ENCODE results near the gene RSU1. TPM values are rescaled to one million over a fixed set of nuclear protein-coding genes. Genes with fewer than 3 reads are reported as not detected.

RSU1 gene
- polyA plus RNA-seq, 3 donors, result 45.7 to 111 (median 100) TPM

DNA sequence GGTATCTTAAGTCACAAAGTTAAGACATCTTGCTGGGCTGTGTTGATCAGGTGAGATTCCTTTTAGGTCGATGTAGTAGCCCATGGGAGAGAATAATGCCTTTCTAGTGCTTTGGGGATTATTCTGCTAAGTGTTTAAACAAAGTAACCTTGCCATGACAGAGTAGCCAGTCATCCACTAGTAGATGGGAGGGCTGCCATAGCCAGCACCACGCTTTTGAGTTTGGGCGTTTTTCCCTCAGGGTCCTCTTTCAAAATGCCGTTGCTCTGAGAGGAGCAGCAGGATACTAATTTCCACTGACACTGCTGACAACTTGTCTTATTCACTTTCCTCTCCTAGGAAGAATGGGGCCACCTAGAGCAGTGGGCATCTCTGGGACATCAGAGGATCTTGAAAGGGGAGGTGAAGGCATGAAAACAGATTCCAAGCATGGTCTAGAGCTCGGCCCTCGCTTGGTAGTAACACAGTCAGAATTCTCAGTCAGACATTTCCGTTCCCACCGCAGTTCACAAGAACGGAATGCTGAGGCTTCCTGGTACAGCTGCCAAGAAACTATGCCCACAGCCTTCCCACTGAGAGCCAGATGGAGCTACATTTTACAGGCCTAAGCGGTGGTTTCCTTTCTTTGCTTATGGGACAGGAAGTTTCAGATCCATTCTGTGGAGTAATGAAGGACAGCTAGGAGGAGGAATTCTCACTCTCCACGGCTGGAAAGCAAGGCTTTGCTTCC is 15.3 kb upstream of the RSU1 start:
- Histone ChIP-seq H4K20me1 (ENCODE audit: insufficient read depth, low read length) (no peaks in the 10 kb centered on the region), H3K27ac (ENCODE audit: low read depth in 1 of 2, low read length in 2 of 2) (no peak overlapping the region), H3K27me3 (ENCODE audit: control insufficient read depth in 2 of 2, insufficient read depth in 2 of 2, low read length in 2 of 2) (no peaks in the 10 kb centered on the region), H3K9ac (ENCODE audit: insufficient read depth, low read length, poor library complexity, severe bottlenecking) (no peak overlapping the region), H3K79me2 (ENCODE audit: insufficient read depth, low read length) (no peaks in the 10 kb centered on the region), H3K4me3 (replicated peaks in 1 of 3; ENCODE audit: low read depth in 2 of 3, low read length in 3 of 3) (no peak overlapping the region), H3K36me3 (replicated peaks in 1 of 2; ENCODE audit: control insufficient read depth in 1 of 2, insufficient read depth in 2 of 2, low read length in 2 of 2) (no peaks in the 10 kb centered on the region), H3K4me2 (replicated peaks; ENCODE audit: extremely low read depth, low read length, poor library complexity, severe bottlenecking) (no peak overlapping the region), H3K4me1 (ENCODE audit: control insufficient read depth in 1 of 2, insufficient read depth in 2 of 2, low read length in 2 of 2) (no peaks in the 10 kb centered on the region), H2AFZ (ENCODE audit: insufficient read depth, low read depth, low read length, poor library complexity, severe bottlenecking) (peak overlapping the region; percentile 31), H3K9me3 (replicated peaks in 1 of 2; ENCODE audit: control insufficient read depth in 1 of 2, insufficient read depth in 1 of 2, low read length in 2 of 2) (no peaks in the 10 kb centered on the region)
- Mint-ChIP-seq H3K27ac (no peak overlapping the region), H3K27me3 (ENCODE audit: low read depth in 3 of 3) (peaks cover 1 to 6% (median 2%) of the 10 kb centered on the region in 3 donors), H3K9me3 (no peaks in the 10 kb centered on the region), H3K4me3 (no peak overlapping the region), H3K4me1 (peaks cover 20% of the 10 kb centered on the region), H3K36me3 (no peaks in the 10 kb centered on the region)
- intact Hi-C loops (cut with micrococcal nuclease), result no loop called here
- WGBS (ENCODE audit: insufficient coverage), result 25% methylated on average over 8 of the region's 11 CpGs
- no peak for DNase-seq
- TF ChIP-seq, protein P1, sequence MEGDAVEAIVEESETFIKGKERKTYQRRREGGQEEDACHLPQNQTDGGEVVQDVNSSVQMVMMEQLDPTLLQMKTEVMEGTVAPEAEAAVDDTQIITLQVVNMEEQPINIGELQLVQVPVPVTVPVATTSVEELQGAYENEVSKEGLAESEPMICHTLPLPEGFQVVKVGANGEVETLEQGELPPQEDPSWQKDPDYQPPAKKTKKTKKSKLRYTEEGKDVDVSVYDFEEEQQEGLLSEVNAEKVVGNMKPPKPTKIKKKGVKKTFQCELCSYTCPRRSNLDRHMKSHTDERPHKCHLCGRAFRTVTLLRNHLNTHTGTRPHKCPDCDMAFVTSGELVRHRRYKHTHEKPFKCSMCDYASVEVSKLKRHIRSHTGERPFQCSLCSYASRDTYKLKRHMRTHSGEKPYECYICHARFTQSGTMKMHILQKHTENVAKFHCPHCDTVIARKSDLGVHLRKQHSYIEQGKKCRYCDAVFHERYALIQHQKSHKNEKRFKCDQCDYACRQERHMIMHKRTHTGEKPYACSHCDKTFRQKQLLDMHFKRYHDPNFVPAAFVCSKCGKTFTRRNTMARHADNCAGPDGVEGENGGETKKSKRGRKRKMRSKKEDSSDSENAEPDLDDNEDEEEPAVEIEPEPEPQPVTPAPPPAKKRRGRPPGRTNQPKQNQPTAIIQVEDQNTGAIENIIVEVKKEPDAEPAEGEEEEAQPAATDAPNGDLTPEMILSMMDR (IDR thresholded peaks at IDR 0.05), result no peak

DNA sequence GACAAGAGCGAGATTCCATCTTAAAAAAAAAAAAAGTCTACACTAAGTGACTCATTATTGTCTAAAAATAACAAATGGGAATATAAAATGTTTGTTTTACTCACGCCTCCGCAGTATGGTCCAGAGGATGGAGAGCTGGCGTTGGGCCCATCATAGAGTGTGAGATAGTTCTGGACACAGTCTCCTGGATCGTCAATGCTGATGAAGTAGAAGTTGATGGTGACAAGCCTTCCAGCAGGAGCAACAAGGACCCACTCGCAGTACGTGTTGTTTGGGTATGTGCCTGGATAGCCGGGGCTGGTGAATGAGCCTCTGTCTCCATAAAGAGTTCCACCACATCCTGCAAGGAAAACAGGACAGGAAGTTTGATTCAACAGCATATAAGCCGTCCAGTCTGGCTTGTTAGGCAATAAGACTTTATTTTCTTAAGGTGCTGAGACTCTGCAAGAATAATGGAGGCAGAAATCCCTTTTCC is 11.5 kb upstream of the RSU1 start:
- Histone ChIP-seq H2AFZ (ENCODE audit: insufficient read depth, low read depth, low read length, poor library complexity, severe bottlenecking) (no peak overlapping the region), H3K27ac (ENCODE audit: low read depth in 1 of 2, low read length in 2 of 2) (no peak overlapping the region), H3K4me3 (replicated peaks in 1 of 3; ENCODE audit: low read depth in 2 of 3, low read length in 3 of 3) (no peak overlapping the region), H3K9ac (ENCODE audit: insufficient read depth, low read length, poor library complexity, severe bottlenecking) (no peak overlapping the region), H4K20me1 (ENCODE audit: insufficient read depth, low read length) (no peaks in the 10 kb centered on the region), H3K27me3 (ENCODE audit: control insufficient read depth in 2 of 2, insufficient read depth in 2 of 2, low read length in 2 of 2) (no peaks in the 10 kb centered on the region), H3K79me2 (ENCODE audit: insufficient read depth, low read length) (no peaks in the 10 kb centered on the region), H3K9me3 (replicated peaks in 1 of 2; ENCODE audit: control insufficient read depth in 1 of 2, insufficient read depth in 1 of 2, low read length in 2 of 2) (no peaks in the 10 kb centered on the region), H3K4me2 (replicated peaks; ENCODE audit: extremely low read depth, low read length, poor library complexity, severe bottlenecking) (no peak overlapping the region), H3K36me3 (replicated peaks in 1 of 2; ENCODE audit: control insufficient read depth in 1 of 2, insufficient read depth in 2 of 2, low read length in 2 of 2) (no peaks in the 10 kb centered on the region), H3K4me1 (ENCODE audit: control insufficient read depth in 1 of 2, insufficient read depth in 2 of 2, low read length in 2 of 2) (no peaks in the 10 kb centered on the region)
- TF ChIP-seq, protein P1 (IDR thresholded peaks at IDR 0.05), result no peak
- Mint-ChIP-seq H3K9me3 (no peaks in the 10 kb centered on the region), H3K27ac (no peak overlapping the region), H3K36me3 (no peaks in the 10 kb centered on the region), H3K27me3 (ENCODE audit: low read depth in 3 of 3) (peaks cover 2 to 5% (median 3%) of the 10 kb centered on the region in 3 donors), H3K4me1 (peaks cover 12% of the 10 kb centered on the region), H3K4me3 (no peak overlapping the region)
- WGBS (ENCODE audit: insufficient coverage), result 71% methylated on average over 6 of the region's 9 CpGs
- intact Hi-C loops (cut with micrococcal nuclease), result loop anchor here (5.0 kb wide), 2 partner anchors 429 to 599 kb away; no protein-coding TSS in a partner anchor
- no peak for DNase-seq
